GM12878 (cell line): ENCODE data around the gene PASK. TPM values are rescaled to one million over a fixed set of nuclear protein-coding genes. Genes with fewer than 3 reads are reported as not detected.

Source experiments
- ATAC-seq: fragments of 200-7000 bp; cut with Tn5 transposase; 3 replicates; pipeline ENCODE4 v1.9.1; 2020; ENCODE audit warnings: mild to moderate bottlenecking, moderate library complexity
- BruUV-seq: library from RNA; stranded (reverse); fragments of 400-500 nt; replicated peaks from 2 replicates; lab custom pipeline; 2021; lab: Mats Ljungman, UMichigan
- CTCF ChIA-PET: fragments of 300-600 bp; sonication (Branson Sonifier 250); formaldehyde crosslinking; extraction: SDS; loops from one replicate; lab custom pipeline; 2021; ENCODE audit warnings: inconsistent platforms; lab: Yijun Ruan, JAX
- POLR2A ChIA-PET: fragments of 350-600 bp; formaldehyde crosslinking; extraction: SDS; loops from one replicate; lab custom pipeline; 2021; ENCODE audit warnings: inconsistent platforms; lab: Charles Lee
- RAD21 ChIA-PET: fragments of 300-600 bp; sonication (Branson Sonifier 250); formaldehyde crosslinking; loops from one replicate; lab custom pipeline; 2023; ENCODE audit warnings: antibody characterized with exemption; ENCODE audit not compliant: unreplicated experiment; lab: Charles Lee
- SMC1A ChIA-PET: fragments of 300-600 bp; sonication (Branson Sonifier 250); formaldehyde crosslinking; loops from one replicate; lab custom pipeline; 2023; ENCODE audit not compliant: unreplicated experiment, uncharacterized antibody; lab: Charles Lee
- DNase-seq: peaks from one replicate; pipeline ENCODE4 v3.0.0-alpha.2; 2011; ENCODE audit warnings: low read depth, low spot score
- FAIRE-seq: peaks from 3 replicates; lab custom pipeline; 2011; peaks lifted over from hg19 to GRCh38; lab: Jason Lieb, UNC
- H2AFZ ChIP-seq: 2 replicates; pipeline ENCODE4 v1.6.0; 2011; ENCODE audit warnings: low read depth, low read length, control low read depth; ENCODE audit not compliant: control insufficient read depth
- H3K27ac ChIP-seq: 2 replicates; pipeline ENCODE4 v1.5.1; 2011; ENCODE audit warnings: control low read depth; ENCODE audit not compliant: control insufficient read depth, insufficient read depth
- H3K27me3 ChIP-seq, 2 experiments: replicated peaks in 1 of 2; 2 replicates each; pipeline versions ENCODE4 v1.6.0 to v1.6.1; 2011; ENCODE audit warnings: low read length in 1 of 2; ENCODE audit not compliant: control insufficient read depth in 2 of 2, insufficient read depth in 2 of 2
- H3K36me3 ChIP-seq, 2 experiments: 2 replicates each; pipeline ENCODE4 v1.5.1; 2011; ENCODE audit warnings: low read length in 1 of 2; ENCODE audit not compliant: control insufficient read depth in 2 of 2, insufficient read depth in 2 of 2
- H3K4me1 ChIP-seq: 2 replicates; pipeline ENCODE4 v1.6.1; 2011; ENCODE audit warnings: mild to moderate bottlenecking, low read length, moderate library complexity, mixed read lengths; ENCODE audit not compliant: control insufficient read depth, insufficient read depth
- H3K4me2 ChIP-seq: 2 replicates; pipeline ENCODE4 v1.6.0; 2011; ENCODE audit warnings: control low read depth; ENCODE audit not compliant: control insufficient read depth, insufficient read depth
- H3K4me3 ChIP-seq: fragments of 200-600 bp; sonication (generic); 2 replicates; pipeline ENCODE4 v1.5.1; 2016
- H3K79me2 ChIP-seq: 2 replicates; pipeline ENCODE4 v1.6.0; 2011; ENCODE audit warnings: low read length; ENCODE audit not compliant: control insufficient read depth, insufficient read depth
- H3K9ac ChIP-seq: 2 replicates; pipeline ENCODE4 v1.8.0; 2011; ENCODE audit warnings: low read length, control low read depth, mixed read lengths; ENCODE audit not compliant: control insufficient read depth, insufficient read depth
- H3K9me3 ChIP-seq: replicated peaks from 3 replicates; pipeline ENCODE4 v1.5.1; 2011; ENCODE audit warnings: mild to moderate bottlenecking, low read length; ENCODE audit not compliant: control insufficient read depth, insufficient read depth
- H4K20me1 ChIP-seq: 2 replicates; pipeline ENCODE4 v1.6.0; 2011; ENCODE audit not compliant: control insufficient read depth, insufficient read depth
- FOXM1 ChIP-seq: IDR thresholded peaks from 2 replicates; pipeline ENCODE4 v1.6.1; 2012; ENCODE audit warnings: low read depth, mild to moderate bottlenecking, inconsistent platforms, low read length, moderate library complexity
- HDAC2 ChIP-seq: fragments of 200-600 bp; sonication (generic); IDR thresholded peaks from 2 replicates; pipeline ENCODE4 v1.6.1; 2017
- NBN ChIP-seq: fragments of 450-650 bp; IDR thresholded peaks from 2 replicates; pipeline ENCODE4 v1.6.1; 2016
- RAD21 ChIP-seq: IDR thresholded peaks from 2 replicates; pipeline ENCODE4 v1.6.1; 2011; ENCODE audit warnings: mild to moderate bottlenecking, low read depth, low read length, moderate library complexity; ENCODE audit not compliant: insufficient read depth
- RFX5 ChIP-seq: IDR thresholded peaks from 2 replicates; pipeline ENCODE4 v1.6.1; 2011; ENCODE audit warnings: low read depth, low read length, improper control_type of control experiment
- SIN3A ChIP-seq: IDR thresholded peaks from 2 replicates; pipeline ENCODE4 v1.6.1; 2012; ENCODE audit warnings: low read depth, low read length, improper control_type of control experiment
- TARDBP ChIP-seq: IDR thresholded peaks from 2 replicates; pipeline ENCODE4 v1.6.1; 2016; ENCODE audit warnings: borderline replicate concordance
- WGBS: methylation state at CpG from one replicate; pipeline ENCODE4 v1.1.6; 2016; ENCODE audit warnings: low lambda C conversion rate; ENCODE audit not compliant: insufficient replicate concordance, insufficient coverage; ENCODE audit errors: missing lambda C conversion rate; 5-methylcytosine and 5-hydroxymethylcytosine counted together
- in situ Hi-C: fragments of 300-500 bp; cut with MboI; formaldehyde crosslinking; loops from 9 replicates; pipeline ENCODE4 v1.14.3; 2018; ENCODE audit warnings: mixed read lengths
- intact Hi-C: fragments of 100-400 bp; cut with micrococcal nuclease; formaldehyde crosslinking; loops from one replicate; pipeline ENCODE4 v1.14.2; 2022; ENCODE audit not compliant: unreplicated experiment
- polyA plus RNA-seq, 11 experiments: library from polyadenylated mRNA; depleted of rRNA in 4 of 11; unstranded in 6 of 11; stranded (reverse) in 5 of 11; fragments of >200 nt; fragmentation: Nextera tagmentation in 4 of 11; fragmentation: Illumina TruSeq in 1 of 11; extraction: Ambion mirVana in 4 of 11; extraction: Trizol in 1 of 11; gene quantifications; 1 replicate in 1 of 11; 2 replicates in 10 of 11; pipeline versions ENCODE4 v1.2.1 to v1.2.3, GENCODE V29; 2011 to 2016; ENCODE audit warnings: inconsistent platforms in 2 of 11, missing spikeins in 2 of 11, low read depth in 1 of 11
- total RNA-seq, 4 experiments: library from RNA; depleted of rRNA in 3 of 4; stranded (reverse); fragments of >200 nt in 3 of 4; fragmentation: Illumina TruSeq in 1 of 4; extraction: Trizol in 1 of 4; gene quantifications; 2 replicates each; pipeline versions ENCODE4 v1.2.1 to v1.2.3, GENCODE V29; 2013 to 2021
- TF ChIP-seq, protein P1 (sequence below): IDR thresholded peaks from 2 replicates; pipeline ENCODE4 v1.6.1; 2012; ENCODE audit warnings: low read depth, low read length, improper control_type of control experiment
- TF ChIP-seq, protein P2 (sequence below): IDR thresholded peaks from 2 replicates; pipeline ENCODE4 v1.6.1; 2011; ENCODE audit warnings: low read depth, low read length, improper control_type of control experiment, borderline replicate concordance
- TF ChIP-seq, protein P3 (sequence below): IDR thresholded peaks from 2 replicates; pipeline ENCODE4 v1.6.1; 2011; ENCODE audit warnings: low read depth, mild to moderate bottlenecking, low read length, moderate library complexity, borderline replicate concordance; ENCODE audit errors: extremely low read depth

The PASK gene
- total and polyA plus RNA-seq, 10 of the 15 experiments (the other 5 are each of a cell fraction or from before 2014, with no cell fraction given): 9.6 to 62.2 (median 28.5) TPM

DNA sequence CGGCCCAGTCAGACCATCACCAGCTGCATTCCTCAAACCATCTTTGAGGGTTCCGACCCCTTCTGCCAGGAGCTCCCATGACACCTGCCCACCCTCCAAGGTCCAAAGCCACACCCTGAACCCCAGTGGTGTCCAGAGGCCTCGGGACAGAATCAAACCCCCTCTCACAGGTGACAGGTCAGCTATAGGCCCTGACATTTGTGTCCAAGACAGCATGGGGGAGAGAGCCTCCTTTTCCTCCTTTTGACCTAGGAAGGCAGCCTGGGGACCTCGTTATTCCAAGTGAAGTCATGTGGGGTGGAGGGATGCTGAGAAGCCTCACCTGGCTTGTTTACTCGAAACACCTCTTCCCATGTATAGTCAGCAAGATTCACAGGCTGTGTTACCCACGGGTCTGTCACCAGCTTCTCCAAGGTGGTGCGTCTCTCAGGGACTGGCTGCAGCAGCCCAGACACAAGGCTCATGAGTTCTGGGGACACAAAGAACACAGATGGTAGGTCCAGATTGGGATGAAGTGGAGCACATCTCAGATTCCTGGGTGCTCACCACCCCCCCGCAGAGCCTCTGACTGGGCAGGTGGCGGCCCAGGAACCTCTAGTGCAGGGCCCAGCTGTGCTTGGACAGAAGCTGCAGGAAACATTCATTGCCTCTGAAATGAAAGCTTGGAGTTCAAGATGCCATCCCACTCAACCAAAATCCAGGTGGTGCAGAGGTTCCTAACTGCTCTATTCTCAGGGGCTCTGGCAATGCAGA lies 42.1 kb downstream of the PASK start:
- no peak for FAIRE-seq
- ChIA-PET CTCF (interaction anchor here (0.6 kb wide), 1 partner anchor 543 kb away, joined by 3 read pairs; no protein-coding TSS in a partner anchor), POLR2A (interaction anchor here (0.6 kb wide), 1 partner anchor 51 kb away, joined by 3 read pairs; no protein-coding TSS in a partner anchor), SMC1A (interaction anchor here (0.6 to 1.8 kb wide), 4 partner anchors 10 to 39 kb away, joined by 3 to 4 read pairs (median 3); no protein-coding TSS in a partner anchor), RAD21 (interaction anchor here (0.8 kb wide), 1 partner anchor 19 kb away, joined by 3 read pairs; no protein-coding TSS in a partner anchor)
- WGBS: 69% methylated on average over 9 of the region's 9 CpGs
- no peak for ATAC-seq
- no peak for DNase-seq
- H3K36me3 ChIP-seq: peaks cover 4 to 12% of the 10 kb centered on the region in 2 experiments; a peak in 3 of 4 replicates
- H3K4me2 ChIP-seq: no peak overlapping the region
- peaks cover 33% of the 10 kb centered on the region for H3K4me1 ChIP-seq
- in situ Hi-C loops: no loop called here
- H4K20me1 ChIP-seq: no peaks in the 10 kb centered on the region
- intact Hi-C loops: no loop called here
- no peaks in the 10 kb centered on the region for H3K9me3 ChIP-seq
- no peaks in the 10 kb centered on the region for H3K27me3 ChIP-seq
- H3K79me2 ChIP-seq: peaks cover 45% of the 10 kb centered on the region
- H3K9ac ChIP-seq: no peak overlapping the region
- no peak overlapping the region for H3K4me3 ChIP-seq
- no peak overlapping the region for H2AFZ ChIP-seq
- no peak overlapping the region for H3K27ac ChIP-seq
- TF ChIP-seq TARDBP (no peak), RFX5 (no peak), RAD21 (no peak), NBN (no peak), FOXM1 (no peak), HDAC2 (no peak), SIN3A (no peak)
- TF ChIP-seq, protein P1, sequence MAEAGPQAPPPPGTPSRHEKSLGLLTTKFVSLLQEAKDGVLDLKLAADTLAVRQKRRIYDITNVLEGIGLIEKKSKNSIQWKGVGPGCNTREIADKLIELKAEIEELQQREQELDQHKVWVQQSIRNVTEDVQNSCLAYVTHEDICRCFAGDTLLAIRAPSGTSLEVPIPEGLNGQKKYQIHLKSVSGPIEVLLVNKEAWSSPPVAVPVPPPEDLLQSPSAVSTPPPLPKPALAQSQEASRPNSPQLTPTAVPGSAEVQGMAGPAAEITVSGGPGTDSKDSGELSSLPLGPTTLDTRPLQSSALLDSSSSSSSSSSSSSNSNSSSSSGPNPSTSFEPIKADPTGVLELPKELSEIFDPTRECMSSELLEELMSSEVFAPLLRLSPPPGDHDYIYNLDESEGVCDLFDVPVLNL: no peak
- TF ChIP-seq, protein P2, sequence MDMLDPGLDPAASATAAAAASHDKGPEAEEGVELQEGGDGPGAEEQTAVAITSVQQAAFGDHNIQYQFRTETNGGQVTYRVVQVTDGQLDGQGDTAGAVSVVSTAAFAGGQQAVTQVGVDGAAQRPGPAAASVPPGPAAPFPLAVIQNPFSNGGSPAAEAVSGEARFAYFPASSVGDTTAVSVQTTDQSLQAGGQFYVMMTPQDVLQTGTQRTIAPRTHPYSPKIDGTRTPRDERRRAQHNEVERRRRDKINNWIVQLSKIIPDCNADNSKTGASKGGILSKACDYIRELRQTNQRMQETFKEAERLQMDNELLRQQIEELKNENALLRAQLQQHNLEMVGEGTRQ: no peak
- TF ChIP-seq, protein P3, sequence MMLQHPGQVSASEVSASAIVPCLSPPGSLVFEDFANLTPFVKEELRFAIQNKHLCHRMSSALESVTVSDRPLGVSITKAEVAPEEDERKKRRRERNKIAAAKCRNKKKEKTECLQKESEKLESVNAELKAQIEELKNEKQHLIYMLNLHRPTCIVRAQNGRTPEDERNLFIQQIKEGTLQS: no peak
- no TSS peak for BruUV-seq
